Astrocyte of the cerebellum (primary cell): Measurements from ENCODE around the gene MYEOV.

ENCODE experiments used
- DNase-seq: peaks from one replicate; pipeline ENCODE4 v3.0.0-alpha.2; 2011; ENCODE audit warnings: low read depth
- H3K4me3 ChIP-seq: 2 replicates; pipeline ENCODE4 v1.5.1; 2011; ENCODE audit warnings: mild to moderate bottlenecking, low read depth, low read length, moderate library complexity
- in situ Hi-C: cut with HindIII; loops from 2 replicates; pipeline ENCODE4 v1.10.0; 2017; ENCODE audit warnings: low sequenced_read_pairs
- TF ChIP-seq, protein P1 (sequence below): IDR thresholded peaks from 2 replicates; pipeline ENCODE4 v1.5.1; 2012; ENCODE audit warnings: low read length, low read depth, moderate library complexity, mild to moderate bottlenecking; ENCODE audit errors: missing control alignments

Gene MYEOV

DNA sequence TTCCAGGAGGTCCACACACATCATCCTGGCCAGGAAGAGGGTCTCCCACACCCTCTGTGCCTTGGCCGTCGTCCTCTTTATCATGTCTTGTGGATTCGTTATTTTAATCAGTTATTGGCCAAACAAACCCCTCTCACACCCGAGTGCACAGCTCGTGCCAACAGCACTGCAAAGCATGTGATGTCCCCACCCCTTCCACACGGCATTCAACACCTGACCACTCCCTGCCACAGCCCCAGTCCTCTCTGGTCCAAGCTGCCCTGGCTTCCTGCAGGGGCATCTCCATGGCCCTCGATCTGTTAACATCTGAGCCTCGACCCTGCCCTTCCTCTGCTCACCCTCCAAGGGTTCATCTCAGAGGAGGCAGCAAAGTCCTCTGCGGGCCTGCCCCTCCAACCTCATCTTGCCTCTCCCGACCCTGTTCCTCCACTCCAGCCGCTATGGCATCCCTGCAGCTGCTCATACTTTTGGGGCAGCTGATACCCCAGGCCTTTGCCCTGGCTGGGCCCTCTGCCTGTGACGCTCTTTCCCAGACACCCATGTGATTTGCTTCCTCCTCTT, 14.0 kb downstream of the MYEOV start:
- TF ChIP-seq, protein P1, sequence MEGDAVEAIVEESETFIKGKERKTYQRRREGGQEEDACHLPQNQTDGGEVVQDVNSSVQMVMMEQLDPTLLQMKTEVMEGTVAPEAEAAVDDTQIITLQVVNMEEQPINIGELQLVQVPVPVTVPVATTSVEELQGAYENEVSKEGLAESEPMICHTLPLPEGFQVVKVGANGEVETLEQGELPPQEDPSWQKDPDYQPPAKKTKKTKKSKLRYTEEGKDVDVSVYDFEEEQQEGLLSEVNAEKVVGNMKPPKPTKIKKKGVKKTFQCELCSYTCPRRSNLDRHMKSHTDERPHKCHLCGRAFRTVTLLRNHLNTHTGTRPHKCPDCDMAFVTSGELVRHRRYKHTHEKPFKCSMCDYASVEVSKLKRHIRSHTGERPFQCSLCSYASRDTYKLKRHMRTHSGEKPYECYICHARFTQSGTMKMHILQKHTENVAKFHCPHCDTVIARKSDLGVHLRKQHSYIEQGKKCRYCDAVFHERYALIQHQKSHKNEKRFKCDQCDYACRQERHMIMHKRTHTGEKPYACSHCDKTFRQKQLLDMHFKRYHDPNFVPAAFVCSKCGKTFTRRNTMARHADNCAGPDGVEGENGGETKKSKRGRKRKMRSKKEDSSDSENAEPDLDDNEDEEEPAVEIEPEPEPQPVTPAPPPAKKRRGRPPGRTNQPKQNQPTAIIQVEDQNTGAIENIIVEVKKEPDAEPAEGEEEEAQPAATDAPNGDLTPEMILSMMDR, result no peak
- H3K4me3 ChIP-seq, result no peak overlapping the region
- in situ Hi-C loops, result no loop called here
- DNase-seq, result no peak

- DNase-seq, result no peak
- in situ Hi-C loops, result no loop called here
- no peak overlapping the region for H3K4me3 ChIP-seq
- TF ChIP-seq, protein P1, result no peak
Measured at GRCh38 chr11:69308491-69308911, 14.5 kb downstream of the MYEOV start.

- H3K4me3 ChIP-seq, result no peak overlapping the region
- no peak for DNase-seq
- TF ChIP-seq, protein P1, result no peak
- in situ Hi-C loops, result no loop called here
Measured at GRCh38 chr11:69308936-69309615, 15.1 kb downstream of the MYEOV start.

DNA sequence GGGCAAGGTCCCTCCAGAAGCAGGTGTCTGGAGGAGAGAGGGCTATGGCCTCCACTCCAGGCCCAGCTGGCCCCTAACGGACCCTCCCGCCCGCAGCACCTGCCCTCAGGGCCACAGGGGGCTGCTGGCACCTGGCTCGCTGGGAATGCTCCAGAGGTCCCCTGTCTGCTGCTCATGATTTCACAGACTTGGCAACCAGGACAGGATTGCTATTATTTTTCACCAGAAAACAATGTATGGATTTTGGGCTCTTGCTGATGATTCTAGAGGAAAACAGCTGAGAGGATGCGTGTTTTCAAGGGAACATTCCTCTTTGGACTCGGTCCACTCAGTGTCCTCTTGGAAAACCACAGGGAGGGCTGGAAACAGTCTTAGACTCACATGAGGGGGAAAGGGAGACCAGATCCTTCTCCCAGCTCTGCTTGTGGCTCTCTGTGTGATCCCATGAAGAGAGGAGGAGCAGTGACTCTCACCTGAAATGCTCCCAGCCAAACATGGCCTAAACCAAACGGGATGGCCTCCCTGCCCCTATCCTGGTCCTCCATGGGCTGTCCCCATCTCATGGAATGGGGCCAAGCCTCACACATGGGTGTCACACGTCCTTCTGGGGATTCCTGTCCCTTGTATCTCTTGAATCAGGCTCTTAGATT, 15.8 kb downstream of the MYEOV start:
- TF ChIP-seq, protein P1, result no peak
- DNase-seq, result no peak
- H3K4me3 ChIP-seq, result no peak overlapping the region
- in situ Hi-C loops, result loop anchor here (10.0 kb wide), 1 partner anchor 155 kb away; no protein-coding TSS in a partner anchor

DNA sequence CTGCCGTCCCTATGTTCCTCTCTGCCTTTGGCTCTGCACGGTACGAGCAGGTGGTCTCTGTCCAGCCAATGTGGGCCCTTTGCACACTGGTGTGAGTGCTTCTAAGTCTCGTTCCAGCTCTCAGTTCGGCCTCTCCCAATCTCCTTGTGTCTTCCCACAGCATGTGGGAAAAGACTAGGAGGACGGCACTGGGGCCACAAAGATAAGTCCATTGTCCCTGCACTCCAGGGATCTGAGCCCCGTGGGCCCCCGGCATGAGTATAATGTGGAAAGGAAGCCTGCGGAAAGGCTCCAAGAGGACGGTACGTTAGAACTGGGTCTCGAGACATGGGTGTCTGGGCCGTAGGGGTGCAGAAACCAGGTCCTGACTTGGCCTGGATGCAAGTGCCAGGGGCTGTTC, 16.4 kb downstream of the MYEOV start:
- DNase-seq, result no peak
- TF ChIP-seq, protein P1, result no peak
- no peak overlapping the region for H3K4me3 ChIP-seq
- in situ Hi-C loops, result loop anchor here (10.0 kb wide), 1 partner anchor 154 kb away; no protein-coding TSS in a partner anchor

DNA sequence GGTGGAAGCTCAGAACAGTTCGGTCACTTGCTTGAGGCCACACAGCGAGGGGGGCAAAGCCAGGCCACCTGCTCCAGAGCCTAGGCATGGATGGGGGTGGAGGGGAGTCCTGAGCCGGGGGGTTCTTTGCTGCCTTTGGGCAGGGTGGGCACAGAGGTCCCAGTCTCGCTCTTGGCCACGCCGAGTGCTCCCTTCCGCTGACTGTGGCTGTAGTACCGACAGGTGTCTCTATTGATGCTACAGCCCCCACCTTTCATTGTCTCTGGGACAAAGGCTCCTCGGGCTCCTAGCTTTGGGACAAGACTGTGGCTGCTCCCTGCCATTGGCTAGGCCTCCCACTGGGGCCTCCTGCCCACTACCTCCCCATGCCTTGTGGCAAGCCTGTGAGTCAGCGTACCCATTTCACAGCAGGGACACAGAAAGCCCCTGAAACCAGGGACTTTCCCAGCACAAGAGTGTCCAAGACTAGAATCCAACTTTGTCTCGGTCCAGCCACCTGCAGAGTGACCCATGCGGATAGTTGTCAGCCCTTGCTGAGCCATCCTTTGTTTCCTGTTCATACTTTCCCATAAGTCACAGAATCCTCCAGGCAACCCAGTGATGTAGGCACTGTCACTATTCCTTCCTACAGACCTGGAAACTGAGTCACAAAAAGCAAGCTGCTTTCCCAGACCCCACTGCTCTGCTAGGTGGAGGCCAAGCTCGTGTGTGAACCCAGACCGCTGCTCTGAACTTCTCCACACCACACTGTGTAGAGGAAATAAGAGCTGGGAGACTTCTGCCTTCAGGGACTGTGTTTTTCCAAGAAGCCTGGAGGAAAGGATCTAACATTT, 17.2 kb downstream of the MYEOV start:
- TF ChIP-seq, protein P1, result no peak
- no peak for DNase-seq
- H3K4me3 ChIP-seq, result no peak overlapping the region
- in situ Hi-C loops, result loop anchor here (10.0 kb wide), 1 partner anchor 154 kb away; no protein-coding TSS in a partner anchor
